ENCODE measurements around the gene GLO1.
"Not testable (repeated sequence)": the region's sequence is repeated elsewhere in the genome, so short reads cannot be mapped to it uniquely, and the experiment has no call there.

GLO1 gene

GRCh38 chr6:38703949-38704590 is 1.1 kb upstream of the GLO1 start:
- Histone ChIP-seq H3K4ac (ENCODE audit: low read depth, low read length) (no peak overlapping the region), H3K27ac (ENCODE audit: low read depth, low read length) (no peak overlapping the region), H3K36me3 (ENCODE audit: control insufficient read depth, insufficient read depth, low read length) (peaks cover 2% of the 10 kb centered on the region), H2BK120ac (ENCODE audit: low read depth, low read length) (no peak overlapping the region), H3K9ac (ENCODE audit: low read length) (no peak overlapping the region), H2BK15ac (replicated peaks; ENCODE audit: low read depth) (no peak overlapping the region), H2BK5ac (ENCODE audit: low read length) (no peak overlapping the region), H4K8ac (ENCODE audit: low read depth, low read length) (no peak overlapping the region), H3K4me3 (ENCODE audit: low read length) (no peak overlapping the region), H3K18ac (ENCODE audit: low read length) (no peak overlapping the region), H3K79me1 (ENCODE audit: low read length) (peaks cover 8% of the 10 kb centered on the region), H3K27me3 (ENCODE audit: insufficient read depth, low read length, poor library complexity) (no peaks in the 10 kb centered on the region), H4K5ac (ENCODE audit: low read length) (no peak overlapping the region), H3K4me2 (ENCODE audit: low read length) (no peak overlapping the region), H3K79me2 (ENCODE audit: control insufficient read depth, insufficient read depth, low read length) (peaks cover 19% of the 10 kb centered on the region), H3K23ac (ENCODE audit: low read length) (no peak overlapping the region), H3K56ac (ENCODE audit: low read length) (no peak overlapping the region), H2AK5ac (ENCODE audit: low read length) (no peak overlapping the region), H3K4me1 (ENCODE audit: control insufficient read depth, low read depth, low read length) (no peaks in the 10 kb centered on the region)
- DNase-seq: no peak
- no CpG with 5 or more reads among the region's 5 CpGs for WGBS (ENCODE audit: extremely low coverage, insufficient coverage, low lambda C conversion rate)

- WGBS (ENCODE audit: extremely low coverage, insufficient coverage, low lambda C conversion rate): no CpG with 5 or more reads among the region's 3 CpGs
Measured at GRCh38 chr6:38701551-38701950, 1.4 kb downstream of the GLO1 start.

DNA sequence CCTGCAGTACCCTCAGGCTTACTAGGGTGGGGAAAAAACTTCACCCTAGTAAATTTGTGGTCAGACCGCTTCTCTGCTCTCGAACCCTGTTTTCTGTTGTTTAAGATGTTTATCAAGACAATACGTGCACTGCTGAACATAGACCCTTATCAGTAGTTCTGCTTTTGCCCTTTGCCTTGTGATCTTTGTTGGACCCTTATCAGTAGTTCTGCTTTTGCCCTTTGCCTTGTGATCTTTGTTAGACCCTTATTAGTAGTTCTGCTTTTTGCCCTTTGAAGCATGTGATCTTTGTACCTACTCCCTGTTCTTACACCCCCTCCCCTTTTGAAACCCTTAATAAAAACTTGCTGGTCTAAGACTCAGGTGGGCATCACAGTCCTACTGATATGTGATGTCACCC is 3.2 kb downstream of the GLO1 start:
- not testable (repeated sequence) for H2BK120ac ChIP-seq (ENCODE audit: low read depth, low read length); H3K4me3 ChIP-seq (ENCODE audit: low read length); H3K4me2 ChIP-seq (ENCODE audit: low read length); H3K23ac ChIP-seq (ENCODE audit: low read length); H2BK15ac ChIP-seq (replicated peaks; ENCODE audit: low read depth); H3K56ac ChIP-seq (ENCODE audit: low read length); H3K36me3 ChIP-seq (ENCODE audit: control insufficient read depth, insufficient read depth, low read length); H4K5ac ChIP-seq (ENCODE audit: low read length); H3K18ac ChIP-seq (ENCODE audit: low read length); H3K27me3 ChIP-seq (ENCODE audit: insufficient read depth, low read length, poor library complexity); H3K4me1 ChIP-seq (ENCODE audit: control insufficient read depth, low read depth, low read length); H2BK5ac ChIP-seq (ENCODE audit: low read length); DNase-seq; H2AK5ac ChIP-seq (ENCODE audit: low read length); H3K9ac ChIP-seq (ENCODE audit: low read length); H3K4ac ChIP-seq (ENCODE audit: low read depth, low read length); H3K27ac ChIP-seq (ENCODE audit: low read depth, low read length); H4K8ac ChIP-seq (ENCODE audit: low read depth, low read length)
- no CpG with 5 or more reads among the region's 3 CpGs for WGBS (ENCODE audit: extremely low coverage, insufficient coverage, low lambda C conversion rate)
- H3K79me2 ChIP-seq (ENCODE audit: control insufficient read depth, insufficient read depth, low read length): peaks cover 42% of the 10 kb centered on the region
- peaks cover 20% of the 10 kb centered on the region for H3K79me1 ChIP-seq (ENCODE audit: low read length)

More at GRCh38 chr6:38701551-38701950, 1.4 kb downstream of the GLO1 start:
- no peak overlapping the region for H4K5ac ChIP-seq (ENCODE audit: low read length)
- H3K27me3 ChIP-seq (ENCODE audit: insufficient read depth, low read length, poor library complexity): no peaks in the 10 kb centered on the region
- H3K79me1 ChIP-seq (ENCODE audit: low read length): peaks cover 15% of the 10 kb centered on the region
- H2BK15ac ChIP-seq (replicated peaks; ENCODE audit: low read depth): no peak overlapping the region
- DNase-seq: no peak
- no peak overlapping the region for H4K8ac ChIP-seq (ENCODE audit: low read depth, low read length)
- H3K79me2 ChIP-seq (ENCODE audit: control insufficient read depth, insufficient read depth, low read length): peaks cover 34% of the 10 kb centered on the region
- no peak overlapping the region for H3K4me3 ChIP-seq (ENCODE audit: low read length)
- no peaks in the 10 kb centered on the region for H3K4me1 ChIP-seq (ENCODE audit: control insufficient read depth, low read depth, low read length)
- no peak overlapping the region for H2AK5ac ChIP-seq (ENCODE audit: low read length)
- no peak overlapping the region for H2BK120ac ChIP-seq (ENCODE audit: low read depth, low read length)
- H3K36me3 ChIP-seq (ENCODE audit: control insufficient read depth, insufficient read depth, low read length): peaks cover 2% of the 10 kb centered on the region
- H3K18ac ChIP-seq (ENCODE audit: low read length): no peak overlapping the region
- H3K4ac ChIP-seq (ENCODE audit: low read depth, low read length): no peak overlapping the region
- H3K23ac ChIP-seq (ENCODE audit: low read length): no peak overlapping the region
- H3K56ac ChIP-seq (ENCODE audit: low read length): no peak overlapping the region
- H3K9ac ChIP-seq (ENCODE audit: low read length): no peak overlapping the region
- no peak overlapping the region for H3K27ac ChIP-seq (ENCODE audit: low read depth, low read length)
- no peak overlapping the region for H3K4me2 ChIP-seq (ENCODE audit: low read length)
- no peak overlapping the region for H2BK5ac ChIP-seq (ENCODE audit: low read length)

DNA sequence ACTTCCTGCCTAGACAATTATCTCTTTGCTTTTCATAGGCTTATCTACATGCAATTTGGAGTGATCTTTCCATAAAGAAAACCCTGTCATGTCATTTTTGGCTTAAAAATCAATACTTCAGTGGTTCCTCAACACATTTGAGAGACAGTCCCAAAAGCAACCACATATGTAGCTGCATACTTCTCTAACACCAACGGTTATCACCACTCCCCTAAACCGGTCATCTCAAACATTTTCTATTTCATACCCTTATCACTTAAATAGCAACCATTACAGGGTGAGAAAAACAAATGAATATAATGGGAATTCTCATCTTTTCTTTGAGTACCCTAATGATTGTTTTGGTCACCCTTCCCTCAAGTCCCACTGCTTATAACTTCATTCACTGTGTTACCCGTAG is 5.1 kb downstream of the GLO1 start:
- no peaks in the 10 kb centered on the region for H3K27me3 ChIP-seq (ENCODE audit: insufficient read depth, low read length, poor library complexity)
- H4K8ac ChIP-seq (ENCODE audit: low read depth, low read length): no peak overlapping the region
- no peak overlapping the region for H2BK5ac ChIP-seq (ENCODE audit: low read length)
- peaks cover 2% of the 10 kb centered on the region for H3K36me3 ChIP-seq (ENCODE audit: control insufficient read depth, insufficient read depth, low read length)
- no peak for DNase-seq
- H4K5ac ChIP-seq (ENCODE audit: low read length): no peak overlapping the region
- H3K4ac ChIP-seq (ENCODE audit: low read depth, low read length): no peak overlapping the region
- no peak overlapping the region for H3K9ac ChIP-seq (ENCODE audit: low read length)
- no peak overlapping the region for H3K23ac ChIP-seq (ENCODE audit: low read length)
- no peak overlapping the region for H3K56ac ChIP-seq (ENCODE audit: low read length)
- H2BK15ac ChIP-seq (replicated peaks; ENCODE audit: low read depth): no peak overlapping the region
- H3K4me1 ChIP-seq (ENCODE audit: control insufficient read depth, low read depth, low read length): no peaks in the 10 kb centered on the region
- no peak overlapping the region for H2AK5ac ChIP-seq (ENCODE audit: low read length)
- no peak overlapping the region for H3K18ac ChIP-seq (ENCODE audit: low read length)
- no peak overlapping the region for H3K4me2 ChIP-seq (ENCODE audit: low read length)
- WGBS (ENCODE audit: extremely low coverage, insufficient coverage, low lambda C conversion rate): 100% methylated on average over 2 of the region's 3 CpGs
- peaks cover 42% of the 10 kb centered on the region for H3K79me2 ChIP-seq (ENCODE audit: control insufficient read depth, insufficient read depth, low read length)
- no peak overlapping the region for H2BK120ac ChIP-seq (ENCODE audit: low read depth, low read length)
- no peak overlapping the region for H3K4me3 ChIP-seq (ENCODE audit: low read length)
- peaks cover 20% of the 10 kb centered on the region for H3K79me1 ChIP-seq (ENCODE audit: low read length)
- H3K27ac ChIP-seq (ENCODE audit: low read depth, low read length): no peak overlapping the region

DNA sequence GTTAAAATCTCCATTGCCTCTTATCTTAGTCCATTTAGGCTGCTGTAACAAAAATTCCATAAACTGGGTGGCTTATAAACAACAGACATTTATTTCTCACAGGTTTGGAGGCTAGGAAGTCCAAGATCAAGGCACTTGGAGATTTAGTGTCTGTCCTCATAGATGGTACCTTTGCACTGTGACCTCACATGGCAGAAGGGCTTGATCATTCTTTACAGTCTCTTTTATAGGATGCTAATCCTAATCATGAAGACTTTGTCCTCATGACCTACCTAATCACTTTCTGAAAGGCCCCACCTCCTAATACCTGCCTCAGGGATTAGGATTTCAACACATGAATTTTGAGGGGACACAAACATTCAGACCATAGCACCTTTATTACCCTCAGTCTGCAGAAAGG is 6.6 kb downstream of the GLO1 start:
- Histone ChIP-seq H3K27ac (ENCODE audit: low read depth, low read length) (no peak overlapping the region), H3K79me2 (ENCODE audit: control insufficient read depth, insufficient read depth, low read length) (peaks cover 35% of the 10 kb centered on the region)

GRCh38 chr6:38695933-38696332 is 7.0 kb downstream of the GLO1 start:
- Histone ChIP-seq H3K9ac (ENCODE audit: low read length) (no peak overlapping the region), H3K36me3 (ENCODE audit: control insufficient read depth, insufficient read depth, low read length) (peaks cover 2% of the 10 kb centered on the region)

More for the DNA sequence above, 6.6 kb downstream of the GLO1 start:
- Histone ChIP-seq H2BK15ac (replicated peaks; ENCODE audit: low read depth) (no peak overlapping the region), H3K56ac (ENCODE audit: low read length) (no peak overlapping the region), H4K8ac (ENCODE audit: low read depth, low read length) (no peak overlapping the region), H3K23ac (ENCODE audit: low read length) (no peak overlapping the region), H3K4me2 (ENCODE audit: low read length) (no peak overlapping the region), H3K79me1 (ENCODE audit: low read length) (peaks cover 16% of the 10 kb centered on the region), H2BK120ac (ENCODE audit: low read depth, low read length) (no peak overlapping the region), H3K4me3 (ENCODE audit: low read length) (no peak overlapping the region), H3K4ac (ENCODE audit: low read depth, low read length) (no peak overlapping the region), H4K5ac (ENCODE audit: low read length) (no peak overlapping the region), H3K18ac (ENCODE audit: low read length) (no peak overlapping the region), H3K27me3 (ENCODE audit: insufficient read depth, low read length, poor library complexity) (no peaks in the 10 kb centered on the region), H3K9ac (ENCODE audit: low read length) (no peak overlapping the region), H2AK5ac (ENCODE audit: low read length) (no peak overlapping the region), H3K4me1 (ENCODE audit: control insufficient read depth, low read depth, low read length) (no peaks in the 10 kb centered on the region), H2BK5ac (ENCODE audit: low read length) (no peak overlapping the region), H3K36me3 (ENCODE audit: control insufficient read depth, insufficient read depth, low read length) (peaks cover 2% of the 10 kb centered on the region)
- no peak for DNase-seq

More at GRCh38 chr6:38695933-38696332, 7.0 kb downstream of the GLO1 start:
- H2AK5ac ChIP-seq (ENCODE audit: low read length): no peak overlapping the region
- no peak overlapping the region for H3K27ac ChIP-seq (ENCODE audit: low read depth, low read length)
- H4K5ac ChIP-seq (ENCODE audit: low read length): no peak overlapping the region
- H4K8ac ChIP-seq (ENCODE audit: low read depth, low read length): no peak overlapping the region
- H2BK5ac ChIP-seq (ENCODE audit: low read length): no peak overlapping the region
- H3K4me3 ChIP-seq (ENCODE audit: low read length): no peak overlapping the region
- H3K4ac ChIP-seq (ENCODE audit: low read depth, low read length): no peak overlapping the region
- no peak overlapping the region for H3K18ac ChIP-seq (ENCODE audit: low read length)
- no peak overlapping the region for H3K4me2 ChIP-seq (ENCODE audit: low read length)
- peaks cover 34% of the 10 kb centered on the region for H3K79me2 ChIP-seq (ENCODE audit: control insufficient read depth, insufficient read depth, low read length)
- H3K79me1 ChIP-seq (ENCODE audit: low read length): peaks cover 16% of the 10 kb centered on the region
- no peak overlapping the region for H3K23ac ChIP-seq (ENCODE audit: low read length)
- DNase-seq: no peak
- WGBS (ENCODE audit: extremely low coverage, insufficient coverage, low lambda C conversion rate): no CpG with 5 or more reads among the region's 1 CpG
- H3K4me1 ChIP-seq (ENCODE audit: control insufficient read depth, low read depth, low read length): no peaks in the 10 kb centered on the region
- H3K27me3 ChIP-seq (ENCODE audit: insufficient read depth, low read length, poor library complexity): no peaks in the 10 kb centered on the region
- H2BK120ac ChIP-seq (ENCODE audit: low read depth, low read length): no peak overlapping the region
- no peak overlapping the region for H3K56ac ChIP-seq (ENCODE audit: low read length)
- no peak overlapping the region for H2BK15ac ChIP-seq (replicated peaks; ENCODE audit: low read depth)

Data from mesendoderm (in vitro differentiated cells).